GM21576 (cell line): Measurements from ENCODE around the gene DAO.
"Not testable (repeated sequence)": the region's sequence is repeated elsewhere in the genome, so short reads cannot be mapped to it uniquely, and the experiment has no call there.

Source experiments
- ATAC-seq: cut with Tn5 transposase; IDR thresholded peaks from one replicate; pipeline ENCODE4 v1.9.1; 2021; ENCODE audit warnings: mild to moderate bottlenecking, moderate library complexity; ENCODE audit not compliant: unreplicated experiment

The DAO gene

GRCh38 chr12:108879615-108880254 is at the start of gene DAO:
TSS of gene DAO (plus strand) at chr12:108880092. CDS start at chr12:108885007, 4,915 bp downstream.
- no peak for ATAC-seq

- ATAC-seq = no peak
Observed at GRCh38 chr12:108831309-108831991, 48.4 kb upstream of the DAO start.

GRCh38 chr12:108832208-108832607 is 47.7 kb upstream of the DAO start:
- no peak for ATAC-seq

DNA sequence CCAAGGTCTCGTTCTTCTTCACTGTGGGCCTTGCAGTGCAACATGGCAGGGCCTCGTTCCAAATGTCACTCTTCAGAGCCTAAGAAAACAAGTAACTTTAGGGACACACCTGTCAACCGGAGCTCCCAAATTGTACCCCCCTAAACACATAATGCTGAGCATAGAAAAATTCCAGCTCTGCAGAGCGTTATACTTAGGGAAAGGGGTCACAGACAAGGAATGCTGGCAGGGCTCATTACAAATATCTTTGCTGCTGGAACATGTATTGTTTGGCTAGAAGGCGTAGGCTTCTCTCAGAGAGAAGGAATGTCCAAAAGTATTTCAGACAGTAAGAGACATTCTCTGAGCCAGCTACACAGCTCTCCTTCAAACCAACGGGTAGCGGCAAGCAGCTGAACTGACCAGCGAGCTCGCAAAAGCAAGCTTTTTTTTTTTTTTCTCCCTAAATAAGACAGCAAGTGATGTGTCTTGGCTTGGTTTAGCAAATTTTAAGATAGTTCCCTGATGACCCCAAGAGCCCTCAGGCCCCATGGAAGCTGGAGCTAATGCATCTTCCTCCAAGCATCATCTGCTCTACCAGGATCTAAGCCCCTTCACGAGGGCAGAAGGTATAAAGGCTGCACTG is 47.0 kb upstream of the DAO start:
- ATAC-seq = no peak

DNA sequence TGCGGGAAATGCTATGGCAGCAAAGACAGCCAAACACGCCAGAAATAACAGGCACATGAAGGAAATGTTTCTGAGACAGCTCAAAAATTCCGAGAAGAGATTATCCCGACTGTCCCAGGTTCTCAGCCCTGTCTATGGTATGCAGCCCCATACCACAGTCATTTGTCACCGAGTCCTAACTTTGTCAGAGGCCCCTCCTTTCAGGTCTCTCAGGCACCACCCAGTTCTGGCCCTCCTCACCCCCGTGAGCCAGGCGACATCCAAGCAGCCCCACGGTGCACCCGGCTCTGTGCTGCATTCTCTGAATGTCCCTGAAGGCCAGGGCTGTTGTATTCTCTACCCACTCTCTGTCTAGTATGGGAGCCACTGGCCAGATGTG is 46.5 kb upstream of the DAO start:
- ATAC-seq = no peak

- ATAC-seq = no peak
Observed at GRCh38 chr12:108833757-108834472, 46.0 kb upstream of the DAO start.

GRCh38 chr12:108835860-108836634 is 43.8 kb upstream of the DAO start:
- ATAC-seq = no peak

DNA sequence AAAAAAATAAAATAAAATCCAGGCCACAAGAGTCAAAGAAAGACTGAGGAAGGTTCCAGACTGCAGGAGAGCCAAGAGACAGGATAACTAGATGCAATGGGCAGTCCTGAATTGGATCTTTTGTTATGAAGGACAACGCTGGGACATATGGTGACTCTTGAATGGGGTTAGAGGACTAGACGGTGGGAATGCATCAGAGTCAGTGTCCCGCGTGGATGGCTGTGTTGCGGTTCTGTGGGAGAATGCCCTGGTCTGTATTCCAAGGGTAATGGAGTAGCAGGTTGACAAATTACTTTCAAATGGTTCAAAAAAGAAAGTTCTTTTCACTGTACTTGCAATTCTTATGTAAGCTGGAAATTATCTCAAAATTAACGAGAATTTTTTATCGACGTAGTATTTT is 42.7 kb upstream of the DAO start:
- no peak for ATAC-seq

GRCh38 chr12:108837680-108838079 is 42.2 kb upstream of the DAO start:
- ATAC-seq = no peak

DNA sequence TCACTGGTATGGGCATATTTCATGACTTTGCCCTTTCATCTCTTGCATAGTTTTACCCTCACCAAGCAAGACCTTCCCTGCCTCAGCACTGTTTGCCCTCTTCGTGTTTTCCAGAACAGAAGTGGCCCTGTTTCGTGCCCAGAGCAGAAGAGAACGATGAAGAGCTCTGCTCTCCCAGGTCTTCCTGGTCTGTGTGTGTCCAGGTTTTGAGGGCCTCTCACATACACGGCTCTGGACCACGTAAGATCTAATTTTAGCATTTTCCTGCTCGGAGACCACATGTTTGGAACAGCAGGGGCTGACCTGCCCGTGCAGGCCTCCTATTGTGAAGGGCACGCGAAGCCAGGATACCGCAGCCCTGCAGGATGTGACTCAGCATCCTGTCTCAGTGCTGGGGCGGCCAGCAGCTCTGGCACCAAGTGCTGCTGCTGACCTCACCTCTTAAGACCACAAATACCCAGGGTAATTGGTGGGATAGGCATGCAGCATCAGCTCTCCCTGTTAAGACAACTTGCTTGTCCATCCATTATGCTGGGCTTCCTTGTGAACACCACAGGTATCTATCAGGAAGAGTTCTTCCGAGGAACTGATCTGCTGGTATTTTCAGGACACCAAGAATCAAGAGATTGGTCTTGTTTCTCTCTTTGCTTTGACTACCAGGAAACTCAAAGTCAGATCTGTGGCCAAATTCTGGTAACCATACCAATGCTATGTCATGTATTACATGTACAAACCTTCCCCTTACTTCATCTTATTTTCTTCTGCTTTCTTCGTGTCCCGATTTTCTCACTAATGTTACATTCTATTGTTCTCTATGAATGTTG is 41.5 kb upstream of the DAO start:
- peak; percentile 97 for ATAC-seq

DNA sequence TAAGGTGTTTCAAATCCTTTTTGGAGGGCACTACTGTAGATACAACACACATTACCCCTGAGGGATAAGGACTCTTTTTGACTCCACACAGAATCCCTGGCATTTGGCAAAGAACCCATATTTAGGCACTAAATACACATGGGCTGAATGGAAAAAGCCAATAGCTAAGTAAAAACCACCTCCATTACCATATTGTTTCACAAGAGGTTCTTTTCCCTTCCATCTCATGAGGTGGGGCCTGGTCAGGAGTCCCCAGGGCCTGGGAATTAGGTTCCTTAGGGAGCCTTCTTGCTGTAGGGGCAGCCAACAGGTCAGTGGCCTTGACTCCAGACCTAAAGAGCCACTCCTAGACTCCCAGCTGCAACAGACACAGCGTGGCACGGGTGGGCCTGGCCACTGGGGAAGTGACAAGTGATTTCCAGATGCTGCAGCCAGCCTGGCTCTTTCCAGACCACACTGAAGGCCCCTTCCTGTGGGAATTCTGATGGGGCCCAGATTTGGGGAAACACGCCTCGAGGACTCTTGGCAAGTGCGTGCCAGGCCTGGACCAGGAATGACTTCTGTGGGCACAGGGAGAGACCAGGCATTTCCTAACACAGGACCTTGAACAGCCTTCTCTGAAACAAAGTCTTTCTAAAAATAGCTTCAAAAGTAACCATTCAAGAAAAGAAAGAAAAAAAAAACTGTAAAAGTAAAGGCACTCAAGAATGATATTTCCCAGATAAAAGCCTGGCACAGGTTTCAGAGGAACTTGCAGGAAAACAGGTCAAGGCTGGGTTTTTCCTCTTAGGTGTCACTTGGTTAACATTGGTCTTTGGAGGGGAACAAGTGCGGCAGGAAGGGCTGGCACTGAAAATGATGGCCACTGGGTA is 40.6 kb upstream of the DAO start:
- no peak for ATAC-seq

DNA sequence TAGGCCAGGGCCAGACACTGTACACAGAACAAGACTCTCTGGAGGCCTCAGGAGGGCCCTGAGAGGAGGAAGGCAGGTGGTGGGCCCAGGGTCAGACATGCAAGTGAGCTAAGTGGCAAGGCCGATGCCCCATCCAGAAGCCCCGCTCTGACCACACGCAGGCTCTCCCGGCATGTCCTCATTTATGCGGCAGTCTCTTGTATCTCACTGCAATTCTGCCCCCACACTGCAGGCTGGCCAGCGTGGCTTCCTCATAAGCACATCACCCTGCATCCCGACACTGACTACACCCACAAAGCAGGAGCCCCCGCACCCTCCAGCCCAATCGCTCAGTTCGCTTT is 40.0 kb upstream of the DAO start:
- ATAC-seq = no peak

DNA sequence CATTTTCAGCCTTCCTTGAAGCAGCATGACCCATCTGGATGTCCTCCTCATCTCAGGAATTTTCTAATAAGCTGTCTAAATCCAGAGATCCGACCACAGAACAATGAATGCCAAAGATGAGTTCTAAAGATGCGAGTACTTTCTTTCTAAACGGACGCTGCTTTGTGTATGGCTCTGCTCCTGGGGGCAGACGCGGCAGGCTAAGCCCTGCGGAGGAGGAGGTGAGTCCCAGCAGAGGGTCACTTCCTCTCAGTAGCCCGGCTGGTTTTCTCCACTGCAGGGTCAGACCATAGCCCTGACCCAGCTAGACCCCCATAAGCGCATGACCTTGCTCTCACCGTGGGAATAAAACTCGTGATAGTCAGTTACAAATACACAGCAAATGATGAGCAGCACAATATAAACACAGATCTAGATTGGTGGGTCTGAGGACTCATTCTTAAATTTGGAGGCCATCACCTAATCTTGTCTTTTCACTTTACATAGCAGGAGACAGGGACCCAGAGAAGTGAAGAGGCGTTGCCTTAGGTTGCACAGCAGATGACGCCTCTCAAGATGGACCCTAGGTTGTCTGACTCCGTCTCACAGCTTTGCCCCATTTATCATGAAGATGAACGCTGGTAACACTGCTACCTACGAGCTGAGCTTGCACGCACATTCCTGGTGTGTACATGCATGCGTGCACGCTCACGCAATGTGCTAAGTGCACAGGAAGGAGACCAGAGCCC is 39.1 kb upstream of the DAO start:
- no peak for ATAC-seq

DNA sequence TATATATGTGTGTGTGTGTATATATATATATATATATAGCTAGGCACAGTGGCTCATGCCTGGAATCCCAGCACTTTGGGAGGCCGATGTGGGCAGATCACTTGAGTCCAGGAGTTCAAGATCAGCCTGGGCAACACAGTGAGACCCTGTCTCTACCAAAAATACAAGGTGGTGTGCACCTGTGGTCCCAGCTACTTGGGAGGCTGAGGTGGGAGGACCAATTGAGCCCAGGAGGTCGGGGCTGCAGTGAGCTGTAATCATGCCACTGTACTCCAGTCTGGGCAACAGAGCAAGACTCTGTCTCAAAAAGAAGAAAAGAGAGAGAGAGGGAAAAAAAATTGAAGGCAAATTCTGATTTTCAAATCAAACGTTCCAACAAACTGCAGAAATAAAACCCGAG is 38.1 kb upstream of the DAO start:
- ATAC-seq = not testable (repeated sequence)

DNA sequence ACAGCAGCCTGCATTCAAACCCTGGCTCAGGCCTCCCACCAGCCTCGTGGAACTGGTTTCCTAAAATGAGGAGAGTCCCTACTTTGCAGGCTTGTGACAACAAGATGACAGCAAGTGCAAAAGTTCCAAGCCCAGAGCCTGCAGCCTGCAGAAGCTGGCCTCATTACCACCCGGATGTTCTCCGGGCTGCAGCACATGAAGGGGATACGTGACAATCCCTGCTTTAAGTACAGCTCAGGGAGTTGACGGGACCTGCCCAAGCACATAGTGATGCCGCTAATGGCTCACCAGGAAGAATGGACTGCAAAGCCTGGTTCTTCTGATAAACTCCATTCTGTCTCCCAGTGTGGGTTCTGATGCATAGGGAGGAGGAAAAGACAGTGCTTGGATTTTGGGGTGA is 37.5 kb upstream of the DAO start:
- no peak for ATAC-seq

DNA sequence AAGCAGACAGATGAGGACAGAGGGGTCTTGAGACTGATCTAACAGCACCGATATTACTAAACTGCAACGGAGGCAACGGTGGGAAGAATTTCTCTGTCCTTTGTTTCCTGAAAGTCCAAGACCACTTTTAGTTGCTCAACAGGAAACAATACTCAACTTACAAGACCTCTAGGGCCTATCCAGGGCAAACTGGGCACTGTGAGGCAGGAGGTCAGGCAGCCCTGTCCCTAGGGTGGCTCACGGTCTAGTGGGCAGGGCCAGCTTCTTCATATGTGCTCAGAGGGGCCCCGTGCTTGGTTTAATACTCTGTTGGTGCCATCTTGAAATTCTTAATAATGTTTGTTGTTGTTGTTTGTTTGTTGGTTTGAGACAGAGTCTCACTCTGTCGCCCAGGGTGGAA is 36.7 kb upstream of the DAO start:
- ATAC-seq = no peak

DNA sequence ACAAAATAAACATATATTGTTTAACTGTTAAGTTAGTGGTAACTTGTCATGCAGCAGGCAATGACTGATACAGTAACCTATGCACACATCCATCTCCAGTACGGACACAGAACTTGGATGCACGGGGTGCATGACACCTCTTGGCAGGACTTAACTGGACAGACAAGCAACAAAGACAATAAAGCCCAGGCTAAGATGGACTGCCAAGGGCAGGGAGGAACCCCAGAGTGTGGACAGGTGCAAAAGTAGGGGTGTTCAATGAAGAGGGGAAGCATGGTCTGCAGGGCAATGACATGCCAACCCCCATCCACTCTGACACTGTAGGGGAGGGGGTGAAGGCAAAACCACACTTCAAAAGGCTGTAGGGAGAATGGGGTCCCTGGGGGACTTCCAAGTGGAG is 34.2 kb upstream of the DAO start:
- no peak for ATAC-seq

DNA sequence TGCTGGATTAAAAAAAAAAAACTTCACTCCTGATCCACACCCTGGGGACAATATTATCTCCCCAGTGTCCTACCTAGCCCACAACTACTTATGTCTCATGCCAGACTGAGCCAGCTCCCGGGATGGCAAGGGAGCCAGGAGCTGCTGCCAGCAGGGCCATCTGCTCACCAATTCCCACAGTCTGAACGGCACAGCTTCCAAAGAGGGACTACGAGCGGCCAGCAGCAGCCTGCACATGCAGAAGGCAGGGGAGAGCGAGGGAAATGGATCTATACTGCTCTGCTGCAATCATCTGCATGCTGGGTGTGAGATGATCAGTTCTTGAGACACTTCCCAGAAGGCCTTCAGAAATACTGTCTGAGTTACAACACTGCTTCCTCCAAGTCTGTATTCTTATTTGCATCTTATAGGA is 33.6 kb upstream of the DAO start:
- ATAC-seq = no peak

GRCh38 chr12:108847705-108848104 is 32.2 kb upstream of the DAO start:
- ATAC-seq = no peak
